ENCODE measurements around the gene ANKEF1.

GRCh38 chr20:10051185-10051584 lies 16.4 kb downstream of the ANKEF1 start:
- TF ChIP-seq, protein P1, sequence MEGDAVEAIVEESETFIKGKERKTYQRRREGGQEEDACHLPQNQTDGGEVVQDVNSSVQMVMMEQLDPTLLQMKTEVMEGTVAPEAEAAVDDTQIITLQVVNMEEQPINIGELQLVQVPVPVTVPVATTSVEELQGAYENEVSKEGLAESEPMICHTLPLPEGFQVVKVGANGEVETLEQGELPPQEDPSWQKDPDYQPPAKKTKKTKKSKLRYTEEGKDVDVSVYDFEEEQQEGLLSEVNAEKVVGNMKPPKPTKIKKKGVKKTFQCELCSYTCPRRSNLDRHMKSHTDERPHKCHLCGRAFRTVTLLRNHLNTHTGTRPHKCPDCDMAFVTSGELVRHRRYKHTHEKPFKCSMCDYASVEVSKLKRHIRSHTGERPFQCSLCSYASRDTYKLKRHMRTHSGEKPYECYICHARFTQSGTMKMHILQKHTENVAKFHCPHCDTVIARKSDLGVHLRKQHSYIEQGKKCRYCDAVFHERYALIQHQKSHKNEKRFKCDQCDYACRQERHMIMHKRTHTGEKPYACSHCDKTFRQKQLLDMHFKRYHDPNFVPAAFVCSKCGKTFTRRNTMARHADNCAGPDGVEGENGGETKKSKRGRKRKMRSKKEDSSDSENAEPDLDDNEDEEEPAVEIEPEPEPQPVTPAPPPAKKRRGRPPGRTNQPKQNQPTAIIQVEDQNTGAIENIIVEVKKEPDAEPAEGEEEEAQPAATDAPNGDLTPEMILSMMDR (conservative IDR thresholded peaks at IDR 0.05; ENCODE audit: low read length): no peak
- TF ChIP-seq EZH2phosphoT487 (IDR thresholded peaks at IDR 0.05; ENCODE audit: borderline replicate concordance, low read depth, low read length): no peak
